CD4-positive, alpha-beta T cell (primary cell): ENCODE results near the gene RPP30. TPM values are rescaled to one million over a fixed set of nuclear protein-coding genes. Genes with fewer than 3 reads are reported as not detected.

Source experiments
- ATAC-seq: fragments of 200-7000 bp; cut with Tn5 transposase; one replicate; pipeline ENCODE4 v1.10.0; 2022; ENCODE audit warnings: mild to moderate bottlenecking; ENCODE audit not compliant: poor library complexity
- CTCF ChIA-PET: fragments of 350-600 bp; sonication (Branson Sonifier 250); formaldehyde crosslinking; loops from one replicate; lab custom pipeline; 2021; ENCODE audit warnings: antibody characterized with exemption, inconsistent platforms; lab: Charles Lee
- POLR2A ChIA-PET: fragments of 350-600 bp; sonication (Branson Sonifier 250); formaldehyde crosslinking; loops from one replicate; lab custom pipeline; 2021; ENCODE audit warnings: antibody characterized with exemption, inconsistent platforms; lab: Charles Lee
- DNase-seq, 14 experiments: peaks; one replicate each; pipeline ENCODE4 v3.0.0-alpha.2; 2013 to 2020; ENCODE audit warnings: mixed read lengths in 2 of 14
- H3K27ac ChIP-seq, 2 donors: one replicate each; pipeline versions ENCODE4 v1.5.1 to v1.7.0; 2013; ENCODE audit warnings: low read length in 2 of 2, low read depth in 1 of 2, mild to moderate bottlenecking in 1 of 2
- H3K27me3 ChIP-seq, 2 experiments: 1 replicate in 1 of 2; 2 replicates in 1 of 2; pipeline versions ENCODE4 v1.6.1 to v1.7.0; 2013; ENCODE audit warnings: low read length in 2 of 2, control low read depth in 1 of 2, mild to moderate bottlenecking in 1 of 2, moderate library complexity in 1 of 2; ENCODE audit not compliant: insufficient read depth in 2 of 2, control insufficient read depth in 1 of 2
- H3K36me3 ChIP-seq: one replicate; pipeline ENCODE4 v1.6.1; 2013; ENCODE audit warnings: low read length, control low read depth; ENCODE audit not compliant: insufficient read depth
- H3K4me1 ChIP-seq: one replicate; pipeline ENCODE4 v1.6.1; 2013; ENCODE audit warnings: low read length, control low read depth; ENCODE audit not compliant: insufficient read depth
- H3K4me3 ChIP-seq: one replicate; pipeline ENCODE4 v1.5.1; 2013; ENCODE audit warnings: mild to moderate bottlenecking, low read length, moderate library complexity
- H3K9me3 ChIP-seq, 2 experiments: 1 replicate in 1 of 2; 2 replicates in 1 of 2; pipeline versions ENCODE4 v1.6.1 to v1.7.0; 2013; ENCODE audit warnings: low read length in 2 of 2, mild to moderate bottlenecking in 2 of 2, control low read depth in 1 of 2, moderate library complexity in 1 of 2; ENCODE audit not compliant: control insufficient read depth in 1 of 2, insufficient read depth in 1 of 2
- H3K27ac Mint-ChIP-seq: one replicate; pipeline ENCODE4 v1.8.0; 2020; ENCODE audit warnings: mixed read lengths
- H3K27me3 Mint-ChIP-seq: one replicate; pipeline ENCODE4 v1.8.0; 2021; ENCODE audit warnings: mixed read lengths
- H3K36me3 Mint-ChIP-seq: one replicate; pipeline ENCODE4 v1.8.0; 2021; ENCODE audit warnings: low read depth, mixed read lengths
- H3K4me1 Mint-ChIP-seq: one replicate; pipeline ENCODE4 v1.8.0; 2021; ENCODE audit warnings: low read depth, mixed read lengths
- H3K4me3 Mint-ChIP-seq: one replicate; pipeline ENCODE4 v1.8.0; 2020; ENCODE audit warnings: mild to moderate bottlenecking, mixed read lengths
- H3K9me3 Mint-ChIP-seq: one replicate; pipeline ENCODE4 v1.8.0; 2020; ENCODE audit warnings: mixed read lengths
- intact Hi-C, 2 experiments: fragments of 100-400 bp; cut with DNase I in 1 of 2; cut with micrococcal nuclease in 1 of 2; formaldehyde crosslinking; loops; one replicate each; pipeline versions ENCODE4 v1.15.1 to v1.9.0; 2023 to 2025; cut with DNase I, micrococcal nuclease
- total RNA-seq, 174 experiments: library from RNA in 2 of 174; stranded (reverse) in 2 of 174; gene quantifications; one replicate each; pipeline ENCODE4 v1.2.3 and lab custom pipeline; 2021 to 2026
- TF ChIP-seq, protein P1 (sequence below): fragments of 200-600 bp; IDR thresholded peaks from one replicate; pipeline ENCODE4 v1.8.0; 2022; ENCODE audit warnings: antibody characterized with exemption, mild to moderate bottlenecking

RPP30 gene
- total RNA-seq, 2 experiments from 2014 or later: 25.3 to 28.5 TPM

GRCh38 chr10:90906596-90906995 lies 34.8 kb downstream of the RPP30 start:
- H3K9me3 ChIP-seq: no peaks in the 10 kb centered on the region
- Mint-ChIP-seq H3K4me3 (no peak overlapping the region), H3K36me3 (peaks cover 63% of the 10 kb centered on the region), H3K27me3 (no peaks in the 10 kb centered on the region), H3K4me1 (peaks cover 1% of the 10 kb centered on the region), H3K27ac (no peak overlapping the region), H3K9me3 (no peaks in the 10 kb centered on the region)
- H3K27me3 ChIP-seq: no peaks in the 10 kb centered on the region
- peaks cover 15% of the 10 kb centered on the region for H3K36me3 ChIP-seq
- H3K4me3 ChIP-seq: no peak overlapping the region
- no peak for DNase-seq
- ChIA-PET POLR2A (no interaction called here), CTCF (no interaction called here)
- TF ChIP-seq, protein P1, sequence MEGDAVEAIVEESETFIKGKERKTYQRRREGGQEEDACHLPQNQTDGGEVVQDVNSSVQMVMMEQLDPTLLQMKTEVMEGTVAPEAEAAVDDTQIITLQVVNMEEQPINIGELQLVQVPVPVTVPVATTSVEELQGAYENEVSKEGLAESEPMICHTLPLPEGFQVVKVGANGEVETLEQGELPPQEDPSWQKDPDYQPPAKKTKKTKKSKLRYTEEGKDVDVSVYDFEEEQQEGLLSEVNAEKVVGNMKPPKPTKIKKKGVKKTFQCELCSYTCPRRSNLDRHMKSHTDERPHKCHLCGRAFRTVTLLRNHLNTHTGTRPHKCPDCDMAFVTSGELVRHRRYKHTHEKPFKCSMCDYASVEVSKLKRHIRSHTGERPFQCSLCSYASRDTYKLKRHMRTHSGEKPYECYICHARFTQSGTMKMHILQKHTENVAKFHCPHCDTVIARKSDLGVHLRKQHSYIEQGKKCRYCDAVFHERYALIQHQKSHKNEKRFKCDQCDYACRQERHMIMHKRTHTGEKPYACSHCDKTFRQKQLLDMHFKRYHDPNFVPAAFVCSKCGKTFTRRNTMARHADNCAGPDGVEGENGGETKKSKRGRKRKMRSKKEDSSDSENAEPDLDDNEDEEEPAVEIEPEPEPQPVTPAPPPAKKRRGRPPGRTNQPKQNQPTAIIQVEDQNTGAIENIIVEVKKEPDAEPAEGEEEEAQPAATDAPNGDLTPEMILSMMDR: no peak
- no peak overlapping the region for H3K27ac ChIP-seq
- intact Hi-C loops: loop anchor here in 1 of 2 experiments (5.0 kb wide), 1 partner anchor 101 kb away; no protein-coding TSS in a partner anchor
- no peak for ATAC-seq
- H3K4me1 ChIP-seq: peaks cover 1% of the 10 kb centered on the region

GRCh38 chr10:90911133-90912051 lies 39.6 kb downstream of the RPP30 start:
- Histone ChIP-seq H3K27me3 (no peaks in the 10 kb centered on the region), H3K4me3 (no peak overlapping the region), H3K9me3 (no peaks in the 10 kb centered on the region), H3K4me1 (peaks cover 4% of the 10 kb centered on the region), H3K36me3 (no peaks in the 10 kb centered on the region), H3K27ac (no peak overlapping the region)
- POLR2A ChIA-PET: interaction anchor here (0.8 to 1.1 kb wide), 2 partner anchors 22 to 339 kb away, joined by 3 to 4 read pairs; no protein-coding TSS in a partner anchor
- intact Hi-C loops: loop anchor here (1.0 to 10.0 kb wide), 3 partner anchors 95 to 340 kb away; no protein-coding TSS in a partner anchor
- TF ChIP-seq, protein P1: peak; percentile 75
- ATAC-seq: peak; percentile 95
- H3K4me3 Mint-ChIP-seq: no peak overlapping the region
- peaks cover 19% of the 10 kb centered on the region for H3K36me3 Mint-ChIP-seq
- H3K27ac Mint-ChIP-seq: no peak overlapping the region
- H3K4me1 Mint-ChIP-seq: peaks cover 4% of the 10 kb centered on the region
- H3K27me3 Mint-ChIP-seq: no peaks in the 10 kb centered on the region
- peak in 12 of 14 experiments; percentile 9 to 77 (median 26) for DNase-seq
- H3K9me3 Mint-ChIP-seq: no peaks in the 10 kb centered on the region
- CTCF ChIA-PET: interaction anchor here (0.7 to 1.6 kb wide), 15 partner anchors 8 to 724 kb away, joined by 3 to 12 read pairs (median 4); partner anchors contain the start of gene ANKRD1

GRCh38 chr10:90912174-90912573 lies 40.4 kb downstream of the RPP30 start:
- TF ChIP-seq, protein P1: no peak
- no peak overlapping the region for H3K27ac Mint-ChIP-seq
- H3K27me3 Mint-ChIP-seq: peaks cover 4% of the 10 kb centered on the region
- DNase-seq (no peak), ATAC-seq (no peak)
- peaks cover 4% of the 10 kb centered on the region for H3K4me1 Mint-ChIP-seq
- no peaks in the 10 kb centered on the region for H3K27me3 ChIP-seq
- no peaks in the 10 kb centered on the region for H3K36me3 ChIP-seq
- H3K9me3 Mint-ChIP-seq: no peaks in the 10 kb centered on the region
- H3K9me3 ChIP-seq: no peaks in the 10 kb centered on the region
- intact Hi-C loops: loop anchor here in 1 of 2 experiments (10.0 kb wide), 1 partner anchor 163 kb away; no protein-coding TSS in a partner anchor
- peaks cover 4% of the 10 kb centered on the region for H3K4me1 ChIP-seq
- CTCF ChIA-PET: interaction anchor here (0.6 to 1.6 kb wide), 17 partner anchors 9 to 1280 kb away, joined by 3 to 12 read pairs (median 4); partner anchors contain the start of gene ANKRD1
- H3K36me3 Mint-ChIP-seq: peaks cover 12% of the 10 kb centered on the region
- no peak overlapping the region for H3K4me3 ChIP-seq
- no peak overlapping the region for H3K27ac ChIP-seq
- POLR2A ChIA-PET: interaction anchor here (1.1 kb wide), 1 partner anchor 338 kb away, joined by 4 read pairs; no protein-coding TSS in a partner anchor
- H3K4me3 Mint-ChIP-seq: no peak overlapping the region
